Measurements from ENCODE around the gene MBLAC1. TPM values are rescaled to one million over a fixed set of nuclear protein-coding genes. Genes with fewer than 3 reads are reported as not detected.

Gene MBLAC1
- total RNA-seq, 4 donors from 2014 or later, result 3.0 to 12.5 (median 6.1) TPM

DNA sequence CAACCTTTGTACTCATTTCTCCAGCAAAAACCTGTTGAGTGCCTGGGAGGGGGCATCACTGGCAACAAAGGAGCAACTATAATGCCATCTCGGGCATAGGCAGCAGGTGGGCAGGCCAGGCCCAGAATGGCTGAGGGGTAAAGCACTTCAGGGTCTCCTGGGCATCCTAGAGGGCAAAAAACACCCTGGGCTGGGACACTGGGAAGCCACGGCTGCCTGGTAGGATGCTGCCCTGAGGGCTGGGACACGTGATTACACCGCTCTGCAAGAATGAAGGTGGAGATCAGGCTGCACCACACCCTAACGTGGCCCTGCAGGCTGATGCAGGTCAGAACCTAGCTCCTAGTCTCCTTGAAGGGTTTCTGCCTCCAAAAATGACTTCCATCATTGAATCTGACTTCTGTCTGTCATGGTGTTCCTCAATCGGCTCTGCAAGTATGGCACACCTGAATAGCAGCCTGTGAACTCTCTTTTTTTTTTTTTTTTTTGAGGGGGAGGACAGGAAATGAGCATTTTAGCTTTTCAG lies 36.3 kb downstream of the MBLAC1 start:
- Histone ChIP-seq H3K4me1 (peaks cover 5 to 7% of the 10 kb centered on the region in 2 donors), H3K27me3 (no peaks in the 10 kb centered on the region), H3K9me3 (no peaks in the 10 kb centered on the region), H3K27ac (no peak overlapping the region), H3K4me3 (replicated peaks in 1 of 3) (no peak overlapping the region), H3K36me3 (no peaks in the 10 kb centered on the region)
- DNase-seq, result no peak
- intact Hi-C loops (cut with DNase I), result no loop called here
- WGBS, 2 donors, result 56 to 64% methylated on average over 2 to 6 of the region's 6 CpGs
- TF ChIP-seq, protein P1, sequence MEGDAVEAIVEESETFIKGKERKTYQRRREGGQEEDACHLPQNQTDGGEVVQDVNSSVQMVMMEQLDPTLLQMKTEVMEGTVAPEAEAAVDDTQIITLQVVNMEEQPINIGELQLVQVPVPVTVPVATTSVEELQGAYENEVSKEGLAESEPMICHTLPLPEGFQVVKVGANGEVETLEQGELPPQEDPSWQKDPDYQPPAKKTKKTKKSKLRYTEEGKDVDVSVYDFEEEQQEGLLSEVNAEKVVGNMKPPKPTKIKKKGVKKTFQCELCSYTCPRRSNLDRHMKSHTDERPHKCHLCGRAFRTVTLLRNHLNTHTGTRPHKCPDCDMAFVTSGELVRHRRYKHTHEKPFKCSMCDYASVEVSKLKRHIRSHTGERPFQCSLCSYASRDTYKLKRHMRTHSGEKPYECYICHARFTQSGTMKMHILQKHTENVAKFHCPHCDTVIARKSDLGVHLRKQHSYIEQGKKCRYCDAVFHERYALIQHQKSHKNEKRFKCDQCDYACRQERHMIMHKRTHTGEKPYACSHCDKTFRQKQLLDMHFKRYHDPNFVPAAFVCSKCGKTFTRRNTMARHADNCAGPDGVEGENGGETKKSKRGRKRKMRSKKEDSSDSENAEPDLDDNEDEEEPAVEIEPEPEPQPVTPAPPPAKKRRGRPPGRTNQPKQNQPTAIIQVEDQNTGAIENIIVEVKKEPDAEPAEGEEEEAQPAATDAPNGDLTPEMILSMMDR (IDR thresholded peaks at IDR 0.05), result no peak

DNA sequence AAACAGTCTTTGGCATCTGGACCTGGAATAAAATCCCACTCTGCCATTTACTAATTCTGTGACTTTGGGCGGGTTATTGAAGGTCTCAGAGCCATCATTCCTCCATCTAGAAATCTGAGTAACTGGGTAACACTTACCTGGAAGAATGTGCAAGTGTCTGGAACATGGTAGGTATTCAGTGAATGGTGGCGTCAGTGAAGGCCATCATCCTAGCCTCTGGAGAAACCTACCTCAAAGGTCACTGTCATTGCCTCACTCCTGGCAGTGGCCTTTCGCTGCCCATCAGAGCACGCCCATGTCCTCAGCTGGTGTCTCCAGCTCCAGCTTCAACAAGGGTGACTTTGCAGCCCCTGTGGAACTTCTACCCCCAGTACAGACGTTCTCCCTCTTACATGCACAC lies 37.1 kb downstream of the MBLAC1 start:
- 89 to 93% methylated on average over 5 of the region's 5 CpGs for WGBS, 2 donors
- Histone ChIP-seq H3K36me3 (no peaks in the 10 kb centered on the region), H3K4me3 (replicated peaks in 1 of 3) (no peak overlapping the region), H3K9me3 (no peaks in the 10 kb centered on the region), H3K27ac (no peak overlapping the region), H3K27me3 (no peaks in the 10 kb centered on the region), H3K4me1 (peaks cover 6 to 15% of the 10 kb centered on the region in 2 donors)
- TF ChIP-seq POLR2A (IDR thresholded peaks at IDR 0.05), result no peak
- TF ChIP-seq, protein P1 (IDR thresholded peaks at IDR 0.05), result no peak
- intact Hi-C loops (cut with DNase I), result no loop called here
- no peak for DNase-seq

DNA sequence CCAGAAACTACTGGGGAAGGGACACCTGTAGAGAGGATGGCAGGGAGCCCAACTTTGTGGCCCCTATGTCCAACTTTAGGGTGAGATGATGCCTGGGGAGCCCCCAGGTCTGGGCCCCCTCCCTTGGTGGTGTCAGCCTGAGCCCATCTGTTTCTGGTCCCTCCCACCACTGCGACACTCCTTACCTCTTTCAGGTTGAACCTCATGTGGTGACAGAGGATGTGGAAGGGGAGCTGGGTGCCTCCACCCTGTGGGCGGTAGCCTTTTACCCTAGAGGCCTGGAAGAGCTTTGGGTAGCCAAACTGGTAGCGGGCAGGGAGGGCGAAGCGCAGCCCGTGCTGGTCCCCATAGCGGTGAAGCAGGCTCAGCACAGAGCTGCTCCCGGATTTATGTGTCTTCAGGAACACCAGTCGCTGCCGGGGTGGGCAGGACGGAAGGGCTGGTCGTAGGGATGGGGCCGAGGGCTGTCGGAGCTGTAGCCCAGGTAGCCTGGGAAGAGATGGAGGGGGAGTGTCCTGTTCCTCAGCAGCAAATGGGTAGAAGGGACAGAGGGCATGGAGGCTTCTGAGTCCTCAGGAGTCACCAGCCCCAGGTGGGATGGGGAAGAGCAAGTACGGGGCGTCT lies 39.7 kb downstream of the MBLAC1 start:
- intact Hi-C loops (cut with DNase I), result no loop called here
- Histone ChIP-seq H3K4me3 (replicated peaks in 1 of 3) (no peak overlapping the region), H3K9me3 (no peaks in the 10 kb centered on the region), H3K4me1 (peaks cover 4 to 22% of the 10 kb centered on the region in 2 donors), H3K27ac (no peak overlapping the region), H3K27me3 (peaks cover 2% of the 10 kb centered on the region), H3K36me3 (no peaks in the 10 kb centered on the region)
- WGBS, 2 donors, result 43 to 61% methylated on average over 11 to 16 of the region's 16 CpGs
- TF ChIP-seq, protein P1 (IDR thresholded peaks at IDR 0.05), result no peak
- TF ChIP-seq POLR2A (IDR thresholded peaks at IDR 0.05), result no peak
- no peak for DNase-seq

DNA sequence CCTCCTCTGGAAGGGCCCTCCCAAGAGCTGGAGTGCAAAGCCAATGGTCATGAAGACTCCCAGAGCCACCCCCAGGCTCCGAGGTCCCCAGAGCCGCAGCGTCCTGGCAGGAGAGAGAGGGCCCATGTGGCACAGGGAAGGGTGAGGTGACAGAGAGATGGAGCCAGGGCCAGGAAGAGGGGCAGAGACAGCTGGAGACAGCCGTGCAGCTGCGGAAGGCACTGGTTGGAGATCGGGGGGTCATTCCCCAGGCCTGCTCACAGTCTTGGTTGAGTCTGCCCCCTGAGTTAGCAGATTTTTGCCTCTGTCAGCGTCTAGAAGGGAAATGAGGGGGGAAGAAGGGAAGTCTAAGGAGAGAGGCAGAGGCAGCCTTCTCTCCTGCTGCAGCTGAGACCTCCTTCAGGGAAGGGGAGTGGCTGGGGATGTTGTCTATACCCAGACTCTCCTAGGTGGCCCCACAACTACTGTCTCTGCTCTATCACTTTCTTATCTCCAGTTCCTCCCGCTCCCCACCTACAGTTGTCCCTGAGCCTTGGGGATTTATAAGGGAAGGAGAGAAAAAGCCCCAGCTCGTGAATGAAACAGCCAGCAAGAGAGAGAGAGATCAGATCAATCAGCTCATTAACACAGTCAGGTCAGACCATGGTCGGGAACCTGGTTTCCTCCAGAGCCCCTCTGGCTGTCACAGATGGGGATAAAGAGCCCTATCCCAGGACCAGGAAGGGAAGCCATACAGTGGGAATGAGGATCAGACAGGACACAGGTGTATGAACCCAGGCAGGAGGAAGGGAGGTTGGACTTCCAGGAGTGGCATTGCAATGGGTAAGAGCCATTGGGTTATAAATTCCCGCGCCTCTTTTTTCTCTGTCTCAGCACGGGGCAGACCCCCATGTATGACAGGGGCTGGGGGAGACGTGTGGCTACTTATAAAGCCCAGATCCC lies 40.5 kb downstream of the MBLAC1 start:
- TF ChIP-seq, protein P1 (IDR thresholded peaks at IDR 0.05), result no peak
- TF ChIP-seq POLR2A (IDR thresholded peaks at IDR 0.05), result no peak
- Histone ChIP-seq H3K4me1 (peaks cover 4 to 26% of the 10 kb centered on the region in 2 donors), H3K27ac (no peak overlapping the region), H3K36me3 (no peaks in the 10 kb centered on the region), H3K4me3 (replicated peaks in 1 of 3) (no peak overlapping the region), H3K27me3 (peaks cover 5% of the 10 kb centered on the region), H3K9me3 (no peaks in the 10 kb centered on the region)
- 31 to 40% methylated on average over 14 of the region's 14 CpGs for WGBS, 2 donors
- intact Hi-C loops (cut with DNase I), result no loop called here
- DNase-seq, result no peak
